ENCODE data around the gene GSK3A.

The GSK3A gene

GRCh38 chr19:42251572-42252358 lies 9.4 kb upstream of the GSK3A start:
- no peak for DNase-seq (ENCODE audit: low read depth, low spot score)
- H3K4me3 ChIP-seq (ENCODE audit: low read length) = no peak overlapping the region

- no peak for DNase-seq (ENCODE audit: low read depth, low spot score)
- H3K4me3 ChIP-seq (ENCODE audit: low read length) = no peak overlapping the region
These were observed 8.5 kb upstream of the GSK3A start for GRCh38 chr19:42250666-42251531.

GRCh38 chr19:42250183-42250665 lies 7.8 kb upstream of the GSK3A start:
- no peak overlapping the region for H3K4me3 ChIP-seq (ENCODE audit: low read length)
- DNase-seq (ENCODE audit: low read depth, low spot score) = no peak

GRCh38 chr19:42249769-42250168 lies 7.4 kb upstream of the GSK3A start:
- no peak overlapping the region for H3K4me3 ChIP-seq (ENCODE audit: low read length)
- DNase-seq (ENCODE audit: low read depth, low spot score) = no peak

GRCh38 chr19:42249149-42249750 lies 6.8 kb upstream of the GSK3A start:
- H3K4me3 ChIP-seq (ENCODE audit: low read length) = no peak overlapping the region
- DNase-seq (ENCODE audit: low read depth, low spot score) = no peak

GRCh38 chr19:42248270-42249148 lies 6.1 kb upstream of the GSK3A start:
- H3K4me3 ChIP-seq (ENCODE audit: low read length) = no peak overlapping the region
- no peak for DNase-seq (ENCODE audit: low read depth, low spot score)

GRCh38 chr19:42247640-42248199 lies 5.3 kb upstream of the GSK3A start:
- no peak for DNase-seq (ENCODE audit: low read depth, low spot score)
- H3K4me3 ChIP-seq (ENCODE audit: low read length) = no peak overlapping the region

GRCh38 chr19:42246922-42247639 lies 4.7 kb upstream of the GSK3A start:
- no peak overlapping the region for H3K4me3 ChIP-seq (ENCODE audit: low read length)
- DNase-seq (ENCODE audit: low read depth, low spot score) = no peak

GRCh38 chr19:42246143-42246921 lies 3.9 kb upstream of the GSK3A start:
- H3K4me3 ChIP-seq (ENCODE audit: low read length) = no peak overlapping the region
- DNase-seq (ENCODE audit: low read depth, low spot score) = no peak

- DNase-seq (ENCODE audit: low read depth, low spot score) = no peak
- peak overlapping the region; percentile 97; the same call in 1 of the 2 replicates for H3K4me3 ChIP-seq (ENCODE audit: low read length)
These were observed 2.8 kb upstream of the GSK3A start for GRCh38 chr19:42245231-42245630.

GRCh38 chr19:42244347-42245220 lies 2.2 kb upstream of the GSK3A start:
- peak; percentile 94 for DNase-seq (ENCODE audit: low read depth, low spot score)
- peak overlapping the region; percentile 97 for H3K4me3 ChIP-seq (ENCODE audit: low read length)

- no peak for DNase-seq (ENCODE audit: low read depth, low spot score)
- peak overlapping the region; percentile 97 for H3K4me3 ChIP-seq (ENCODE audit: low read length)
These were observed 312 bp downstream of the GSK3A start for GRCh38 chr19:42242069-42242511.

GRCh38 chr19:42241279-42241678 lies 1.1 kb downstream of the GSK3A start:
- no peak for DNase-seq (ENCODE audit: low read depth, low spot score)

GRCh38 chr19:42239544-42240220 lies 2.7 kb downstream of the GSK3A start:
- no peak for DNase-seq (ENCODE audit: low read depth, low spot score)
- no peak overlapping the region for H3K4me3 ChIP-seq (ENCODE audit: low read length)

More at GRCh38 chr19:42241279-42241678, 1.1 kb downstream of the GSK3A start:
- H3K4me3 ChIP-seq (ENCODE audit: low read length) = peak overlapping the region; percentile 97

- H3K4me3 ChIP-seq (ENCODE audit: low read length) = no peak overlapping the region
- no peak for DNase-seq (ENCODE audit: low read depth, low spot score)
These were observed 7.2 kb downstream of the GSK3A start for GRCh38 chr19:42235181-42235580.

GRCh38 chr19:42234364-42234763 lies 8.0 kb downstream of the GSK3A start:
- H3K4me3 ChIP-seq (ENCODE audit: low read length) = no peak overlapping the region
- no peak for DNase-seq (ENCODE audit: low read depth, low spot score)

All from Jurkat, Clone E6-1 (cell line).